Measurements from ENCODE around the gene ZNF81. TPM values are rescaled to one million over a fixed set of nuclear protein-coding genes. Genes with fewer than 3 reads are reported as not detected.
A peak's percentile ranks its signal among the peaks of the same experiment; 100 is the strongest.
"Not testable (repeated sequence)": the region's sequence is repeated elsewhere in the genome, so short reads cannot be mapped to it uniquely, and the experiment has no call there.

The ZNF81 gene
- total and polyA plus RNA-seq, 2 experiments from 2014 or later: 6.1 to 8.9 TPM

GRCh38 chrX:47956016-47956415 is 119.3 kb downstream of the ZNF81 start (continued):
- TF ChIP-seq CREB1 (CRISPR knock-in tag; IDR thresholded peaks at IDR 0.05; ENCODE audit: low read depth) (no peak), JUNB (IDR thresholded peaks at IDR 0.05; ENCODE audit: unreplicated experiment) (no peak), EZH2phosphoT487 (IDR thresholded peaks at IDR 0.05; ENCODE audit: unreplicated experiment) (no peak)

- H3K79me2 ChIP-seq (replicated peaks; ENCODE audit: insufficient read depth); H3F3A ChIP-seq (replicated peaks; ENCODE audit: low read depth); H3K9me2 ChIP-seq (ENCODE audit: insufficient read depth); H3K27me3 Mint-ChIP-seq (ENCODE audit: insufficient read depth, low read depth, poor library complexity); H2AFZ ChIP-seq; H3K4me1 ChIP-seq (ENCODE audit: insufficient read depth); H3K27ac Mint-ChIP-seq; H3K27ac ChIP-seq (ENCODE audit: low read depth); ATAC-seq; H3K4me2 ChIP-seq; H4K20me1 ChIP-seq (replicated peaks; ENCODE audit: insufficient read depth); H3K36me3 ChIP-seq (ENCODE audit: insufficient read depth); DNase-seq (ENCODE audit: low spot score); H3K4me3 Mint-ChIP-seq; H3K27me3 ChIP-seq (ENCODE audit: insufficient read depth); H3K4me3 ChIP-seq: not testable (repeated sequence)
- peaks cover 23% of the 10 kb centered on the region for H3K36me3 Mint-ChIP-seq (ENCODE audit: low read depth)
- H3K4me1 Mint-ChIP-seq: peaks cover 11% of the 10 kb centered on the region; the same call in 2 of the 3 replicates
- peaks cover 27% of the 10 kb centered on the region for H3K9me3 Mint-ChIP-seq
These were observed 121.5 kb downstream of the ZNF81 start for GRCh38 chrX:47958206-47958605.

- H3K27ac Mint-ChIP-seq: no peak overlapping the region
- Histone ChIP-seq H3K4me1 (ENCODE audit: insufficient read depth) (no peaks in the 10 kb centered on the region), H3K27ac (ENCODE audit: low read depth) (no peak overlapping the region), H3K27me3 (ENCODE audit: insufficient read depth) (no peaks in the 10 kb centered on the region), H3K9me2 (ENCODE audit: insufficient read depth) (no peaks in the 10 kb centered on the region), H3K79me2 (replicated peaks; ENCODE audit: insufficient read depth) (no peaks in the 10 kb centered on the region), H3K4me3 (no peak overlapping the region), H3K36me3 (ENCODE audit: insufficient read depth) (peaks cover 2% of the 10 kb centered on the region; the same call in 1 of the 2 replicates), H3K4me2 (no peak overlapping the region), H3F3A (replicated peaks; ENCODE audit: low read depth) (no peaks in the 10 kb centered on the region), H4K20me1 (replicated peaks; ENCODE audit: insufficient read depth) (no peaks in the 10 kb centered on the region), H2AFZ (no peak overlapping the region)
- ATAC-seq (peak; percentile 83), DNase-seq (ENCODE audit: low spot score) (peak; percentile 34)
- H3K4me1 Mint-ChIP-seq: peaks cover 11% of the 10 kb centered on the region; the same call in 2 of the 3 replicates
- peaks cover 5% of the 10 kb centered on the region for H3K27me3 Mint-ChIP-seq (ENCODE audit: insufficient read depth, low read depth, poor library complexity)
- H3K36me3 Mint-ChIP-seq (ENCODE audit: low read depth): peaks cover 25% of the 10 kb centered on the region
- no peak overlapping the region for H3K4me3 Mint-ChIP-seq
- H3K9me3 Mint-ChIP-seq: peaks cover 33% of the 10 kb centered on the region
- TF ChIP-seq ZNF114 (CRISPR knock-in tag; IDR thresholded peaks at IDR 0.05) (no peak), NANOG (IDR thresholded peaks at IDR 0.05; ENCODE audit: borderline replicate concordance) (no peak), JUNB (IDR thresholded peaks at IDR 0.05; ENCODE audit: unreplicated experiment) (no peak), EZH2phosphoT487 (IDR thresholded peaks at IDR 0.05; ENCODE audit: unreplicated experiment) (no peak), STAT1 (IDR thresholded peaks at IDR 0.05; ENCODE audit: unreplicated experiment) (no peak), POLR2AphosphoS5 (IDR thresholded peaks at IDR 0.05; ENCODE audit: low read depth) (no peak)
- TF ChIP-seq, protein P1, sequence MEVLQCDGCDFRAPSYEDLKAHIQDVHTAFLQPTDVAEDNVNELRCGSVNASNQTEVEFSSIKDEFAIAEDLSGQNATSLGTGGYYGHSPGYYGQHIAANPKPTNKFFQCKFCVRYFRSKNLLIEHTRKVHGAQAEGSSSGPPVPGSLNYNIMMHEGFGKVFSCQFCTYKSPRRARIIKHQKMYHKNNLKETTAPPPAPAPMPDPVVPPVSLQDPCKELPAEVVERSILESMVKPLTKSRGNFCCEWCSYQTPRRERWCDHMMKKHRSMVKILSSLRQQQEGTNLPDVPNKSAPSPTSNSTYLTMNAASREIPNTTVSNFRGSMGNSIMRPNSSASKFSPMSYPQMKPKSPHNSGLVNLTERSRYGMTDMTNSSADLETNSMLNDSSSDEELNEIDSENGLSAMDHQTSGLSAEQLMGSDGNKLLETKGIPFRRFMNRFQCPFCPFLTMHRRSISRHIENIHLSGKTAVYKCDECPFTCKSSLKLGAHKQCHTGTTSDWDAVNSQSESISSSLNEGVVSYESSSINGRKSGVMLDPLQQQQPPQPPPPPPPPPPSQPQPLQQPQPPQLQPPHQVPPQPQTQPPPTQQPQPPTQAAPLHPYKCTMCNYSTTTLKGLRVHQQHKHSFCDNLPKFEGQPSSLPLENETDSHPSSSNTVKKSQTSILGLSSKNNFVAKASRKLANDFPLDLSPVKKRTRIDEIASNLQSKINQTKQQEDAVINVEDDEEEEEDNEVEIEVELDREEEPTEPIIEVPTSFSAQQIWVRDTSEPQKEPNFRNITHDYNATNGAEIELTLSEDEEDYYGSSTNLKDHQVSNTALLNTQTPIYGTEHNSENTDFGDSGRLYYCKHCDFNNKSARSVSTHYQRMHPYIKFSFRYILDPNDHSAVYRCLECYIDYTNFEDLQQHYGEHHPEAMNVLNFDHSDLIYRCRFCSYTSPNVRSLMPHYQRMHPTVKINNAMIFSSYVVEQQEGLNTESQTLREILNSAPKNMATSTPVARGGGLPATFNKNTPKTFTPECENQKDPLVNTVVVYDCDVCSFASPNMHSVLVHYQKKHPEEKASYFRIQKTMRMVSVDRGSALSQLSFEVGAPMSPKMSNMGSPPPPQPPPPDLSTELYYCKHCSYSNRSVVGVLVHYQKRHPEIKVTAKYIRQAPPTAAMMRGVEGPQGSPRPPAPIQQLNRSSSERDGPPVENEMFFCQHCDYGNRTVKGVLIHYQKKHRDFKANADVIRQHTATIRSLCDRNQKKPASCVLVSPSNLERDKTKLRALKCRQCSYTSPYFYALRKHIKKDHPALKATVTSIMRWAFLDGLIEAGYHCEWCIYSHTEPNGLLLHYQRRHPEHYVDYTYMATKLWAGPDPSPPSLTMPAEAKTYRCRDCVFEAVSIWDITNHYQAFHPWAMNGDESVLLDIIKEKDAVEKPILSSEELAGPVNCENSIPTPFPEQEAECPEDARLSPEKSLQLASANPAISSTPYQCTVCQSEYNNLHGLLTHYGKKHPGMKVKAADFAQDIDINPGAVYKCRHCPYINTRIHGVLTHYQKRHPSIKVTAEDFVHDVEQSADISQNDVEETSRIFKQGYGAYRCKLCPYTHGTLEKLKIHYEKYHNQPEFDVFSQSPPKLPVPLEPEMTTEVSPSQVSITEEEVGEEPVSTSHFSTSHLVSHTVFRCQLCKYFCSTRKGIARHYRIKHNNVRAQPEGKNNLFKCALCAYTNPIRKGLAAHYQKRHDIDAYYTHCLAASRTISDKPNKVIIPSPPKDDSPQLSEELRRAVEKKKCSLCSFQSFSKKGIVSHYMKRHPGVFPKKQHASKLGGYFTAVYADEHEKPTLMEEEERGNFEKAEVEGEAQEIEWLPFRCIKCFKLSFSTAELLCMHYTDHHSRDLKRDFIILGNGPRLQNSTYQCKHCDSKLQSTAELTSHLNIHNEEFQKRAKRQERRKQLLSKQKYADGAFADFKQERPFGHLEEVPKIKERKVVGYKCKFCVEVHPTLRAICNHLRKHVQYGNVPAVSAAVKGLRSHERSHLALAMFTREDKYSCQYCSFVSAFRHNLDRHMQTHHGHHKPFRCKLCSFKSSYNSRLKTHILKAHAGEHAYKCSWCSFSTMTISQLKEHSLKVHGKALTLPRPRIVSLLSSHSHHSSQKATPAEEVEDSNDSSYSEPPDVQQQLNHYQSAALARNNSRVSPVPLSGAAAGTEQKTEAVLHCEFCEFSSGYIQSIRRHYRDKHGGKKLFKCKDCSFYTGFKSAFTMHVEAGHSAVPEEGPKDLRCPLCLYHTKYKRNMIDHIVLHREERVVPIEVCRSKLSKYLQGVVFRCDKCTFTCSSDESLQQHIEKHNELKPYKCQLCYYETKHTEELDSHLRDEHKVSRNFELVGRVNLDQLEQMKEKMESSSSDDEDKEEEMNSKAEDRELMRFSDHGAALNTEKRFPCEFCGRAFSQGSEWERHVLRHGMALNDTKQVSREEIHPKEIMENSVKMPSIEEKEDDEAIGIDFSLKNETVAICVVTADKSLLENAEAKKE (CRISPR knock-in tag; IDR thresholded peaks at IDR 0.05): no peak
- TF ChIP-seq, protein P2, sequence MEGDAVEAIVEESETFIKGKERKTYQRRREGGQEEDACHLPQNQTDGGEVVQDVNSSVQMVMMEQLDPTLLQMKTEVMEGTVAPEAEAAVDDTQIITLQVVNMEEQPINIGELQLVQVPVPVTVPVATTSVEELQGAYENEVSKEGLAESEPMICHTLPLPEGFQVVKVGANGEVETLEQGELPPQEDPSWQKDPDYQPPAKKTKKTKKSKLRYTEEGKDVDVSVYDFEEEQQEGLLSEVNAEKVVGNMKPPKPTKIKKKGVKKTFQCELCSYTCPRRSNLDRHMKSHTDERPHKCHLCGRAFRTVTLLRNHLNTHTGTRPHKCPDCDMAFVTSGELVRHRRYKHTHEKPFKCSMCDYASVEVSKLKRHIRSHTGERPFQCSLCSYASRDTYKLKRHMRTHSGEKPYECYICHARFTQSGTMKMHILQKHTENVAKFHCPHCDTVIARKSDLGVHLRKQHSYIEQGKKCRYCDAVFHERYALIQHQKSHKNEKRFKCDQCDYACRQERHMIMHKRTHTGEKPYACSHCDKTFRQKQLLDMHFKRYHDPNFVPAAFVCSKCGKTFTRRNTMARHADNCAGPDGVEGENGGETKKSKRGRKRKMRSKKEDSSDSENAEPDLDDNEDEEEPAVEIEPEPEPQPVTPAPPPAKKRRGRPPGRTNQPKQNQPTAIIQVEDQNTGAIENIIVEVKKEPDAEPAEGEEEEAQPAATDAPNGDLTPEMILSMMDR (conservative IDR thresholded peaks at IDR 0.05; ENCODE audit: low read depth in 2 of 2): peak; percentile 43 to 64
These were observed 122.2 kb downstream of the ZNF81 start for GRCh38 chrX:47958761-47959342.

All from GM23338 (cell line).